Esophagus (tissue), 2 donors: ENCODE measurements around the gene BBIP1. TPM values are rescaled to one million over a fixed set of nuclear protein-coding genes. Genes with fewer than 3 reads are reported as not detected.

Source experiments
- H3K27ac ChIP-seq, 2 donors: one replicate each; pipeline ENCODE4 v1.5.1; 2013; ENCODE audit warnings: low read depth in 2 of 2, mild to moderate bottlenecking in 2 of 2, inconsistent platforms in 1 of 2, low read length in 1 of 2, moderate library complexity in 1 of 2
- H3K27me3 ChIP-seq, 2 donors: one replicate each; pipeline ENCODE4 v1.6.1; 2013; ENCODE audit warnings: low read length in 2 of 2, control low read depth in 1 of 2, mild to moderate bottlenecking in 1 of 2; ENCODE audit not compliant: insufficient read depth in 2 of 2, control insufficient read depth in 1 of 2
- H3K36me3 ChIP-seq, 2 donors: one replicate each; pipeline ENCODE4 v1.6.1; 2013; ENCODE audit warnings: low read length in 1 of 2; ENCODE audit not compliant: control insufficient read depth in 2 of 2, insufficient read depth in 2 of 2
- H3K4me1 ChIP-seq, 2 donors: one replicate each; pipeline ENCODE4 v1.6.1; 2013; ENCODE audit warnings: low read length in 1 of 2; ENCODE audit not compliant: control insufficient read depth in 2 of 2, insufficient read depth in 2 of 2
- H3K4me3 ChIP-seq, 2 donors: one replicate each; pipeline ENCODE4 v1.5.1; 2013; ENCODE audit warnings: low read length in 2 of 2, mild to moderate bottlenecking in 2 of 2, low read depth in 1 of 2, moderate library complexity in 1 of 2
- H3K9me3 ChIP-seq, 2 donors: one replicate each; pipeline ENCODE4 v1.6.1; 2013; ENCODE audit warnings: mild to moderate bottlenecking in 2 of 2, low read depth in 1 of 2, low read length in 1 of 2, moderate library complexity in 1 of 2; ENCODE audit not compliant: control insufficient read depth in 2 of 2, insufficient read depth in 1 of 2
- WGBS, 2 donors: extraction: QIAGEN DNeasy Blood & Tissue Kit; methylation state at CpG; one replicate each; pipeline ENCODE4 v1.1.7; 2013; 5-methylcytosine and 5-hydroxymethylcytosine counted together
- polyA plus RNA-seq, 2 donors: library from polyadenylated mRNA; stranded (reverse); fragments of 200-250 nt; gene quantifications; one replicate each; pipeline ENCODE4 v1.2.3, GENCODE V29; 2013
- donor health status: healthy with polysubstance abuse.
- donor health status: Bipolar disorder and iron deficiency.

BBIP1 gene
- polyA plus RNA-seq, 2 donors: 10.9 to 14.7 TPM

DNA sequence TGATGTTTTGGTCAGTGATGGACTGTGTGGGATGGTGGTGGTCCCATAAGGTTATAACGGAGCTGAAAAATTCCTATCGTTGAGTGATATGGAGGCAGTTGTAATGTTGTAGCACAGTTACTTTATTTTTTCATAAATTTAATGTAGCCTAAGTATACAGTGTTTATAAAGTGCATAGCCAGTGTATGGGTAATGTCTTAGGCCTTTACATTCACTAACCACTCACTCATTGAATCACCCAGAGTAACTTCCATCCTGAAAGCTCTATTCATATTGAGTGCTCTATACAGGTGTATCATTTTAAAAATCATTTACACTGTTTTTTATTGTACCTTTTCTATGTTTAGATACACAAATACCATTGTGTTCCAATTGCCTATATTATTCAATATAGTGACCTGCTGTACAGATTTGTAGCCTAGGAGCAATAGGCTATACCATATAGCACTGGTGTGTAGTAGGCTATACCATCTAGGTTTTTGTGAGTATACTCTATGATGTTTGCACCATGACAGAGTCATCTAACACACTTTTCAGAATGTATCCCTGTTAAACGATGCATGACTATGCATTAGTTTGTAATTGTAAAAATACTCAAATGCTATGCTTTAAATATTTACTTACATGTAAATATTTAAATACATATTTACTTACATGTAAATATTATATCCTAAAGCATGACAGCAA is 26.2 kb downstream of the BBIP1 start:
- no peak overlapping the region for H3K27ac ChIP-seq
- H3K4me3 ChIP-seq: no peak overlapping the region
- no peaks in the 10 kb centered on the region for H3K4me1 ChIP-seq
- H3K27me3 ChIP-seq: no peaks in the 10 kb centered on the region
- H3K9me3 ChIP-seq: no peaks in the 10 kb centered on the region
- H3K36me3 ChIP-seq: peaks cover 3 to 7% of the 10 kb centered on the region in 2 donors
- WGBS, 2 donors: 68 to 77% methylated on average over 3 of the region's 3 CpGs

DNA sequence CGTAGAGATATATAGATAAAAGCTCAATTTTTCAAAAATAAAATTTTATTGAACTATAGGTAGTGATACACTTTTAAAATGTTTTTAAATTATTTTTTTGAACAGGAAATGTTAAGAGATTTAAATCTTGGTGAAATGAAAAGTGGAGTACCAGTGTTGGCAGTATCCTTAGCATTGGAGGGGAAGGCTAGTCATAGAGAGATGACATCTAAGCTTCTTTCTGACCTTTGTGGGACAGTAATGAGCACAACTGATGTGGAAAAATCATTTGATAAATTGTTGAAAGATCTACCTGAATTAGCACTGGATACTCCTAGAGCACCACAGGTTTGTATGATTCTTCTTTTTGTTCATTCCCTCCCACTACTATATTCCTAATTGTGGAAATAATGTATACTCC is 31.4 kb downstream of the BBIP1 start:
- H3K4me1 ChIP-seq: no peaks in the 10 kb centered on the region

DNA sequence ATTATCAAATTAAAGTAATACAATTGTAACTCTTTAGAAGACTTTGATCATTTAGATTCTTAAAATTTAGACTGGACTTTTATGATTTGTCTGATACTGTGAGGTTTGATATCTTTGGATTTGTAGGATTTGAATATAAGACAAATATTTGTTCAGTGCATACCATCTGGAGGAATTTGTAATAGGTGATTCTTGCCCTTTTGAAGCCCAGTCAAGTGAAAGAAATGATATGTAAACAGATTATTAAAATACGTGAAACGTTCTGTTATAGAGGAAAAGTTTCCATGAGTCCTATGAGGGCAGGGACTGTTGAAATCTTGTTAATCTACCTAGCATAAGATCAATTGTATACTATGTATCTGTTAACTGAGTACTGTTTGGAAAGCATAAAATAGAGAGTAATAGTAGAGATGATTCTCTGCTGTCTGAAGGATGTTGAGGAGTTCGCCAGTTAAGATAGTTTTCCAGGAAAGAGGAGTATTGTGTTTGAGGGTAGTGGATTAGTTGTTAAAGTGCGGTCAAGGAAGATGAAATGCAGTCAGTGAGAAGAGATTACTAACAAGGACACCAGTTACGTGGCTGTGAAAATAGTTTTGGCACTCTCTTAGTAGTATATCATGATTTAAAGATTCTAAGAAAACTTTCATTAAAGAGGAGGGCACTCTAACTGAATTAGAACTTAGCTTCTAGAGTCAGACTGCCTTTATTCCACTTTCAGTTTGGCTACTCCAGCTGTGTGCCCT is 32.9 kb downstream of the BBIP1 start:
- Histone ChIP-seq H3K27me3 (no peaks in the 10 kb centered on the region), H3K36me3 (peaks cover 0 to 6% of the 10 kb centered on the region in 2 donors), H3K27ac (no peak overlapping the region), H3K9me3 (no peaks in the 10 kb centered on the region), H3K4me3 (no peak overlapping the region), H3K4me1 (no peaks in the 10 kb centered on the region)
- 43 to 44% methylated on average over 5 of the region's 5 CpGs for WGBS, 2 donors

More for the DNA sequence above, 31.4 kb downstream of the BBIP1 start:
- no peak overlapping the region for H3K4me3 ChIP-seq
- no peaks in the 10 kb centered on the region for H3K9me3 ChIP-seq
- H3K36me3 ChIP-seq: peaks cover 0 to 4% of the 10 kb centered on the region in 2 donors
- no peak overlapping the region for H3K27ac ChIP-seq
- no peaks in the 10 kb centered on the region for H3K27me3 ChIP-seq
- WGBS, 2 donors: 87 to 96% methylated on average over 1 of the region's 1 CpG

- 67 to 77% methylated on average over 10 of the region's 10 CpGs for WGBS, 2 donors
- Histone ChIP-seq H3K36me3 (peaks cover 0 to 6% of the 10 kb centered on the region in 2 donors), H3K4me3 (no peak overlapping the region), H3K27me3 (no peaks in the 10 kb centered on the region), H3K9me3 (no peaks in the 10 kb centered on the region), H3K4me1 (no peaks in the 10 kb centered on the region), H3K27ac (peak overlapping the region; percentile 22 to 31)
These were observed 35.1 kb downstream of the BBIP1 start for GRCh38 chr10:110883924-110884323.

GRCh38 chr10:110881905-110882304 is 37.1 kb downstream of the BBIP1 start:
- 48 to 60% methylated on average over 4 of the region's 4 CpGs for WGBS, 2 donors
- H3K4me1 ChIP-seq: no peaks in the 10 kb centered on the region
- H3K36me3 ChIP-seq: peaks cover 0 to 8% of the 10 kb centered on the region in 2 donors
- H3K27ac ChIP-seq: no peak overlapping the region
- no peaks in the 10 kb centered on the region for H3K27me3 ChIP-seq
- H3K4me3 ChIP-seq: no peak overlapping the region
- no peaks in the 10 kb centered on the region for H3K9me3 ChIP-seq

GRCh38 chr10:110881247-110881646 is 37.7 kb downstream of the BBIP1 start:
- Histone ChIP-seq H3K36me3 (peaks cover 0 to 8% of the 10 kb centered on the region in 2 donors), H3K9me3 (no peaks in the 10 kb centered on the region), H3K4me3 (no peak overlapping the region), H3K27ac (no peak overlapping the region), H3K4me1 (no peaks in the 10 kb centered on the region), H3K27me3 (no peaks in the 10 kb centered on the region)
- WGBS, 2 donors: 79 to 87% methylated on average over 9 of the region's 9 CpGs

DNA sequence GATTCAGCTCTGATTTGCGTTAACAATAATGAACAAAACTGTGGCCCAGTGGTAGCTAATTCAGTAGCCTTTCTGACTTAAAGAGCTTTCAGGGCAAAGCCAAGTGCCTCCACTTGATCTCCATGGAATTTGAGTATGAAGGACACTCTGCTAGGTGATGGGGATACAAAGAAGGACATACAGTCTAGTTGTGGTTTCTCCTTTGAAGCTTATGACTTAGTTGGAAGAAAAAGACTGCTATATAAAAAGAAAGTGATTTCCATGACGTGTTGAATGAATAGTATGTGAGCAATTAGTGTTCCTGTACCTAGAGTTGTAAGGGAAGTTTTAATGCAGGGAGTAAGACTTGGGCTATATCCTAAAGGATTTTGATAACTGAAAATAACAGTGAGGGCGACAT is 39.0 kb downstream of the BBIP1 start:
- 62 to 69% methylated on average over 3 of the region's 3 CpGs for WGBS, 2 donors
- H3K4me3 ChIP-seq: no peak overlapping the region
- peaks cover 2 to 8% of the 10 kb centered on the region in 2 donors for H3K36me3 ChIP-seq
- peak overlapping the region in 1 of 2 donors; percentile 47 for H3K27ac ChIP-seq
- H3K9me3 ChIP-seq: no peaks in the 10 kb centered on the region
- no peaks in the 10 kb centered on the region for H3K27me3 ChIP-seq
- H3K4me1 ChIP-seq: no peaks in the 10 kb centered on the region

GRCh38 chr10:110876788-110877187 is 42.2 kb downstream of the BBIP1 start:
- Histone ChIP-seq H3K27ac (no peak overlapping the region), H3K4me3 (no peak overlapping the region), H3K36me3 (peaks cover 2 to 4% of the 10 kb centered on the region in 2 donors), H3K9me3 (no peaks in the 10 kb centered on the region), H3K27me3 (no peaks in the 10 kb centered on the region), H3K4me1 (no peaks in the 10 kb centered on the region)
- WGBS, 2 donors: 84 to 86% methylated on average over 1 of the region's 1 CpG

DNA sequence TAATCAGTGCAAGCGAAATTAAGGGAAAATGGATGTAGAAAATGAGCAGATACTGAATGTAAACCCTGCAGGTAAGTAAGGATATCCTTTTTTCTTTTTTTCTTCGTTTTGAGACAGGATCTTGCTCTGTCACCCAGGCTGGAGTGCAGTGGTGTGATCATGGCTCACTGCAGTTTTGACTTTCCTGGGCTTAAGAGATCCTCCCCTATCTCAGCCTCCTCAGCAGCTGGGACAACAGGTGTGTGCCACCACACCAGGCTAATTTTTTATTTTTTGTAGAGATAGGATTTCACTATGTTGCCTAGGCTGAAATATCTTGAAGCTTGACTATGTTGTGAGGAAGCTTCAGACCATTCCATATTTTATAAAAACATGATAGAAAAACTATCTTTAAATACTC is 43.0 kb downstream of the BBIP1 start:
- 65 to 70% methylated on average over 2 of the region's 2 CpGs for WGBS, 2 donors
- H3K27ac ChIP-seq: no peak overlapping the region
- H3K36me3 ChIP-seq: peaks cover 2% of the 10 kb centered on the region in 2 donors
- no peaks in the 10 kb centered on the region for H3K9me3 ChIP-seq
- H3K27me3 ChIP-seq: no peaks in the 10 kb centered on the region
- no peak overlapping the region for H3K4me3 ChIP-seq
- no peaks in the 10 kb centered on the region for H3K4me1 ChIP-seq
